Stimulated activated CD4-positive, alpha-beta T cell treated with anti-CD3 and anti-CD28 coated beads, Interleukin-4, amount 100 ng/mL, for 4 hours (primary cell): ENCODE measurements around the gene CHSY1.
A peak's percentile ranks its signal among the peaks of the same experiment; 100 is the strongest.
"Not testable (repeated sequence)": the region's sequence is repeated elsewhere in the genome, so short reads cannot be mapped to it uniquely, and the experiment has no call there.

ENCODE experiments used
- DNase-seq, 2 experiments: peaks; one replicate each; pipeline ENCODE4 v3.0.0-alpha.2; 2020

Gene CHSY1

GRCh38 chr15:101251830-101252820, at the start of gene CHSY1:
TSS of gene CHSY1 (minus strand) at chr15:101252048. CDS start at chr15:101251456, 592 bp downstream.
- peak; percentile 82 to 83 for DNase-seq

GRCh38 chr15:101296418-101297405, 44.9 kb upstream of the CHSY1 start:
- no peak for DNase-seq

GRCh38 chr15:101295607-101296161, 43.8 kb upstream of the CHSY1 start:
- DNase-seq: no peak

- peak; percentile 96 to 99 for DNase-seq
These were observed 43.1 kb upstream of the CHSY1 start, which contains the start of gene SNRPA1 for GRCh38 chr15:101294731-101295606. TSS of gene SNRPA1 (minus strand) at chr15:101295248. CDS start at chr15:101295178, 70 bp downstream.

- no peak for DNase-seq
These were observed 41.3 kb upstream of the CHSY1 start for GRCh38 chr15:101293122-101293521.

- no peak for DNase-seq
These were observed 37.2 kb upstream of the CHSY1 start for GRCh38 chr15:101288905-101289513.

- DNase-seq: not testable (repeated sequence)
These were observed 35.5 kb upstream of the CHSY1 start for GRCh38 chr15:101287342-101287741.

GRCh38 chr15:101286471-101287114, 34.7 kb upstream of the CHSY1 start:
- DNase-seq: no peak

GRCh38 chr15:101283931-101284330, 32.1 kb upstream of the CHSY1 start:
- DNase-seq: no peak

GRCh38 chr15:101280007-101280406, 28.2 kb upstream of the CHSY1 start:
- no peak for DNase-seq

GRCh38 chr15:101277943-101278564, 26.2 kb upstream of the CHSY1 start:
- DNase-seq: no peak

- DNase-seq: peak; percentile 82 to 92
These were observed 25.4 kb upstream of the CHSY1 start, which contains the start of gene SELENOS for GRCh38 chr15:101277038-101277822. TSS of gene SELENOS (minus strand) at chr15:101277485. CDS start at chr15:101277417, 68 bp downstream.

- DNase-seq: no peak
These were observed 24.7 kb upstream of the CHSY1 start for GRCh38 chr15:101276501-101277037.

- DNase-seq: no peak
These were observed 23.2 kb upstream of the CHSY1 start for GRCh38 chr15:101275018-101275417.

GRCh38 chr15:101273534-101273933, 21.7 kb upstream of the CHSY1 start:
- no peak for DNase-seq

GRCh38 chr15:101272584-101272983, 20.7 kb upstream of the CHSY1 start:
- no peak for DNase-seq

GRCh38 chr15:101269479-101270223, 17.8 kb upstream of the CHSY1 start:
- no peak for DNase-seq
